Left ventricle myocardium inferior (tissue), 1 donor: ENCODE measurements around the gene GOLGA6D. TPM values are rescaled to one million over a fixed set of nuclear protein-coding genes. Genes with fewer than 3 reads are reported as not detected.
"Not testable (repeated sequence)": the region's sequence is repeated elsewhere in the genome, so short reads cannot be mapped to it uniquely, and the experiment has no call there.

Experiments
- DNase-seq: peaks from one replicate; pipeline ENCODE4 v3.0.0-alpha.2; 2020
- H3K27ac ChIP-seq: fragments of 200-600 bp; replicated peaks from 2 replicates; pipeline ENCODE4 v1.8.0; 2021
- H3K27me3 ChIP-seq: fragments of 200-600 bp; 2 replicates; pipeline ENCODE4 v1.8.0; 2021; ENCODE audit warnings: low read depth
- H3K36me3 ChIP-seq: fragments of 200-600 bp; 2 replicates; pipeline ENCODE4 v1.8.0; 2021
- H3K4me1 ChIP-seq: fragments of 200-600 bp; 2 replicates; pipeline ENCODE4 v1.8.0; 2021
- H3K4me3 ChIP-seq: fragments of 200-600 bp; 2 replicates; pipeline ENCODE4 v1.8.0; 2021; ENCODE audit warnings: mild to moderate bottlenecking, moderate library complexity
- H3K9me3 ChIP-seq: fragments of 200-600 bp; replicated peaks from 2 replicates; pipeline ENCODE4 v1.8.0; 2021
- intact Hi-C: fragments of 100-400 bp; cut with micrococcal nuclease; formaldehyde crosslinking; loops from one replicate; pipeline ENCODE4 v1.11.0; 2022
- total RNA-seq: library from RNA; stranded (reverse); fragmentation: NEBNext Ultra II Directional; extraction: Animal tissue kit (Norgen Biotek cat#: 25700); gene quantifications from one replicate; pipeline ENCODE4 v1.2.1, GENCODE V29; 2021
- TF ChIP-seq, protein P1 (sequence below): fragments of 200-600 bp; IDR thresholded peaks from 2 replicates; pipeline ENCODE4 v1.8.0; 2021; ENCODE audit warnings: antibody characterized with exemption, mild to moderate bottlenecking, borderline replicate concordance
- donor health status: DM: no; HTN: yes; CAD: no; lungs with severe emphysema.

The GOLGA6D gene
- total RNA-seq, 1 donor from 2014 or later = not detected

DNA sequence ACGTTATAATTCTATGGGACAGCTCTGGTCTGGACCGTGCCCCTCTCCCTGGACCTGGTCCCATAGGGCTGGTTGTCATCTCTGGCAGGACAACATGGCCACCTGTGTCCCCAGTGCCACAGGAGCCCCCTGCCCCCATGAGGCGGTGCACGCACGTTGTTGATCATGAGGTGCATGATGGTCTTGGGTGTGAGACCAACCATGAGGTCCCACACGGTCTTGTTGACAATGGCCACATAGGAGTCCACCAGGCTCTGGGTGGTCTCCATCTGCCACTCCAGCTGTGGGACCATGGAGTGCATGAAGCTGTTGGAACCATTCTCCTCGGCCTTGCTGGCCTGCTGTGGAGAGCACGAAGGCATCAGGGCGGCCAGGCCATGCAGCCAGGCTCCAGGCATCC is 19.7 kb downstream of the GOLGA6D start:
- no peaks in the 10 kb centered on the region for H3K4me1 ChIP-seq
- H3K4me3 ChIP-seq = no peak overlapping the region
- no peaks in the 10 kb centered on the region for H3K36me3 ChIP-seq
- H3K27ac ChIP-seq = no peak overlapping the region
- no peaks in the 10 kb centered on the region for H3K9me3 ChIP-seq
- TF ChIP-seq, protein P1, sequence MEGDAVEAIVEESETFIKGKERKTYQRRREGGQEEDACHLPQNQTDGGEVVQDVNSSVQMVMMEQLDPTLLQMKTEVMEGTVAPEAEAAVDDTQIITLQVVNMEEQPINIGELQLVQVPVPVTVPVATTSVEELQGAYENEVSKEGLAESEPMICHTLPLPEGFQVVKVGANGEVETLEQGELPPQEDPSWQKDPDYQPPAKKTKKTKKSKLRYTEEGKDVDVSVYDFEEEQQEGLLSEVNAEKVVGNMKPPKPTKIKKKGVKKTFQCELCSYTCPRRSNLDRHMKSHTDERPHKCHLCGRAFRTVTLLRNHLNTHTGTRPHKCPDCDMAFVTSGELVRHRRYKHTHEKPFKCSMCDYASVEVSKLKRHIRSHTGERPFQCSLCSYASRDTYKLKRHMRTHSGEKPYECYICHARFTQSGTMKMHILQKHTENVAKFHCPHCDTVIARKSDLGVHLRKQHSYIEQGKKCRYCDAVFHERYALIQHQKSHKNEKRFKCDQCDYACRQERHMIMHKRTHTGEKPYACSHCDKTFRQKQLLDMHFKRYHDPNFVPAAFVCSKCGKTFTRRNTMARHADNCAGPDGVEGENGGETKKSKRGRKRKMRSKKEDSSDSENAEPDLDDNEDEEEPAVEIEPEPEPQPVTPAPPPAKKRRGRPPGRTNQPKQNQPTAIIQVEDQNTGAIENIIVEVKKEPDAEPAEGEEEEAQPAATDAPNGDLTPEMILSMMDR = no peak
- intact Hi-C loops = loop anchor here (10.0 kb wide), 1 partner anchor 68 kb away; no protein-coding TSS in a partner anchor
- DNase-seq = no peak
- peaks cover 38% of the 10 kb centered on the region for H3K27me3 ChIP-seq

DNA sequence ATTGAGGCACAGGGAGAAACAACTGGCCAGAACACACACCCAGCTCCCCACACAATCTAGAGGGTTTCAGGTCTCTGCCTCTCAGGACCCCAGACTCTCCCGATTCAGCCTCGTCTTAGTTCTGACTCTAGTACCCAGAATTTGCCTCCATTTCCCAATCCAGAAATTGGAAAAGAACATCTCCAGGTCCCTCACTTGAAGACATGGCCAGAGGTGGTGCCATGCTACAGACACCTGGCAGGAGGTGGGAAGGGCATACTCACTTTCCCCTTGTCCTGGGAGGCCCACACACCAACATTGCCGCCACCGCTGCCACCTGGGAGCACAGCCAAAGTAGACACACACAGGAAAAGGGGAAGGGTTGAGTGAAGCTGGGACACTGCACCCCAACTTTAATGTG is 20.1 kb downstream of the GOLGA6D start:
- H3K4me3 ChIP-seq, H3K4me1 ChIP-seq, H3K36me3 ChIP-seq, H3K27ac ChIP-seq, DNase-seq, H3K9me3 ChIP-seq: not testable (repeated sequence)
- intact Hi-C loops = loop anchor here (10.0 kb wide), 1 partner anchor 68 kb away; no protein-coding TSS in a partner anchor
- H3K27me3 ChIP-seq = peaks cover 42% of the 10 kb centered on the region

DNA sequence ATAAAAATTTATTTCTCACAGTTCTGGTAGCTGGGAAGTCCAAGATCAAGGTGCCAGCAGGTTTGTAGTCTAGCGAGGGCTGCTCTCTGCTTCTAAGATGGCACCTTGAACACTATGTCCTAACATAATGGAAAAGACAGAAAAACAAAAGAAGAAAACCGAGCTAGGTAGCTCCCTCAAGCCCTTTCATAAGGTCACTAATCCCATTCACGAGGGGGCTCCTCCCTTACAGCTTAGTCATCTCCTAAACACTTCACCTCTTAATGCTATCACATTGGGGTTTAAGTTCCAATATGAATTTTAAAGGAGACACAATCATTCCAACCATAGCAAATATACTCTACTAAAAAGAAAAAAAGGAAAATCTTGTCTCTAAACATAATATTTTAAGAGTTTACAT is 23.6 kb downstream of the GOLGA6D start:
- DNase-seq = no peak
- Histone ChIP-seq H3K4me1 (no peaks in the 10 kb centered on the region), H3K27ac (no peak overlapping the region), H3K4me3 (no peak overlapping the region), H3K27me3 (peaks cover 70% of the 10 kb centered on the region), H3K9me3 (no peaks in the 10 kb centered on the region), H3K36me3 (no peaks in the 10 kb centered on the region)
- intact Hi-C loops = loop anchor here (10.0 kb wide), 1 partner anchor 71 kb away; no protein-coding TSS in a partner anchor
- TF ChIP-seq, protein P1 = no peak

DNA sequence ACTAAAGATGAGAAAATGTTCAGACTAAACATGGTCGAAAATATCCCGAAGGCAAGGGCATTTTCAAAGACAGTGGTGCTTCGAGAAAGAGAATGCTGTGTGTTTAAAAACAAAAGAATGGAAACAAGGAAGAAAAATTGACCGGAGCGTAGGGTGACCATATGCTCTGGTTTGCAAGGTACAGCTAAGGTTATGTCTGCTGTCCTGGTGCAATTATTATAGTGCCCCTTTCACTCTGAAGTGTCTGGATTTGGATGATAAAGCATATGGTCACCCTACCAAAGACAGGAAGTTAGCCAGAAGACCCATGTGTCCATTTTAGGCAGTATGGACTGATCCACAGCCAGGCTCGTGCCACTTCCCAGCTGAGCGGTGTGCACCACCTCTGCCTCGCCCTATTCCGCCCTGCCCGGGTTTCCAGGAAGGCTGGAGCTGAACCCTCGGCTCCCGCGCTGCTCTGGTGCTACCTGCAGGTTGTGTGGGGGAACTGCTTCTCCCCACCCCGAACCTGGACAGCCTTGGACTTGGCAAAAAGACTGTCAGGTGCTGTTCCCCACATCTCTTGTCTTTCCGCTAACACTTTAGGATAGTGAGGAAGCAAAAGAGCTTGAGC is 25.2 kb downstream of the GOLGA6D start:
- intact Hi-C loops = loop anchor here (10.0 kb wide), 1 partner anchor 73 kb away; no protein-coding TSS in a partner anchor
- H3K4me1 ChIP-seq = no peaks in the 10 kb centered on the region
- H3K4me3 ChIP-seq = no peak overlapping the region
- H3K9me3 ChIP-seq = no peaks in the 10 kb centered on the region
- no peak overlapping the region for H3K27ac ChIP-seq
- TF ChIP-seq, protein P1 = peak; percentile 41
- no peak for DNase-seq
- H3K27me3 ChIP-seq = peaks cover 72% of the 10 kb centered on the region
- H3K36me3 ChIP-seq = no peaks in the 10 kb centered on the region

DNA sequence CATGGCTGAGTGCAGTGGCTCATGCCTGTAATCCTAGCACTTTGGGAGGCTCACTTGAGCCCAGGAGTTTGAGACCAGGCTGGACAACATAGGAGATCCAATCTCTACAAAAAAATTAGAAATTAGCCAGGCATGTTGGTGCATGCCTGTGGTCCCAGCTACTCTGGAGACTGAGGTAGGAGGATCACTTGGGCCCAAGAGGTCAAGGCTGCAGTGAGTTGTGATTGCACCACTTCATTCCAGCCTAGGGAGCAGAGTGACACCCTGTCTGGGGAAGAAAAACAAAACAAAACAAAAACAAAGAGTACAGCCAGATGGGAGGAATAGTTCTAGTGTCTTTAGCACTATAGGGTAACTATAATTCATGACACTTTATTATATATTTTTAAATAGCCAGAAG is 27.1 kb downstream of the GOLGA6D start:
- intact Hi-C loops = loop anchor here (10.0 kb wide), 1 partner anchor 75 kb away; no protein-coding TSS in a partner anchor
- peaks cover 64% of the 10 kb centered on the region for H3K27me3 ChIP-seq
- TF ChIP-seq, protein P1 = no peak
- H3K9me3 ChIP-seq = no peaks in the 10 kb centered on the region
- H3K36me3 ChIP-seq = no peaks in the 10 kb centered on the region
- H3K4me1 ChIP-seq = no peaks in the 10 kb centered on the region
- no peak overlapping the region for H3K27ac ChIP-seq
- H3K4me3 ChIP-seq = no peak overlapping the region
- no peak for DNase-seq

DNA sequence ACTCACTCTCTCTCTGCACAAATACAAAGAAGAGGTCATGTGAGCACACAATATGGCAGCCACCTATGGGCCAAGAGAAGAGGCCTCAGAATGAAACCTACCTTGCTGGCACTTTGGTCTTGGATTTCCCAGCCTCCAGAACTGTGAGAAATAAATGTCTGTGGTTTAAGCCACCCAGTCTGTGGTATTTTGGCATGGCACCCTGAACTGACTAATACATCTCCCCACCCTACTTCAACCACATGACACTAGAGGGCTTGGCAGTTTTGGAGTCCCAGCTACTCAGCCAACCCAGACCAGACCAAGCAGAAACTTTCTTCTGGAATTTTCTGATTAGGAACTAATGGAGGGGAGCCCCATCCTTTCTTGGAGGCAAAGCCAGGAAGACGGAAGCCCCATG is 29.9 kb downstream of the GOLGA6D start:
- DNase-seq, H3K27ac ChIP-seq, H3K4me1 ChIP-seq, H3K9me3 ChIP-seq, H3K4me3 ChIP-seq, H3K36me3 ChIP-seq, intact Hi-C loops: not testable (repeated sequence)
- H3K27me3 ChIP-seq = peaks cover 36% of the 10 kb centered on the region
